GM19099 (cell line): Measurements from ENCODE around the gene STX1A.
A peak's percentile ranks its signal among the peaks of the same experiment; 100 is the strongest.

Source experiments
- POLR2A ChIP-seq: IDR thresholded peaks from 3 replicates; pipeline ENCODE4 v1.6.1; 2011; ENCODE audit warnings: low read depth; ENCODE audit not compliant: insufficient read length; ENCODE audit errors: extremely low read depth

The STX1A gene

GRCh38 chr7:73683056-73683787, 36.2 kb downstream of the STX1A start, which contains the start of the genes BUD23 and DNAJC30:
BUD23 (plus strand) TSS chr7:73683597; CDS start chr7:73683626, 29 bp downstream.
DNAJC30 (minus strand) TSS chr7:73683453; CDS start chr7:73683423, 30 bp downstream.
- peak; percentile 93 for TF ChIP-seq POLR2A

GRCh38 chr7:73682745-73683055, 36.8 kb downstream of the STX1A start:
- TF ChIP-seq POLR2A = no peak

DNA sequence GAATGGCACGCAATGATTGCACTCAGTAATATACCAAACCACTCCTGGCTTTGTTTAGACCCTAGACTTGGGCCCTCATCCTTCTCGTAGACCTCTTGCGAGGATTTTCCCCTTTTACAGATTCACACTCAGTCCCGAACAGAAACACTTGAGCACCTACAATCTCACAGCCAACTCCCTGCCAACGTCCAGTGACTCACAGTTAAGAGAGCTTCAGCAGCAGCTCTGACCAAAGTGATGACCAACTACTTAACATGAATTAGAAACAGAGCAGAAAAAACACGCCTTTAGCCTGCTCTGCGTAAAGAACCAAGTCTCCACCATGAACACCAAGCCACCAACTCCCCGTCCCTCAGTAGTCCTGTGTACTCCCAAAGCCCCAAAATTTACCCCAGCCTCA, 38.4 kb downstream of the STX1A start:
- no peak for TF ChIP-seq POLR2A

GRCh38 chr7:73680501-73680900, 39.0 kb downstream of the STX1A start:
- no peak for TF ChIP-seq POLR2A

DNA sequence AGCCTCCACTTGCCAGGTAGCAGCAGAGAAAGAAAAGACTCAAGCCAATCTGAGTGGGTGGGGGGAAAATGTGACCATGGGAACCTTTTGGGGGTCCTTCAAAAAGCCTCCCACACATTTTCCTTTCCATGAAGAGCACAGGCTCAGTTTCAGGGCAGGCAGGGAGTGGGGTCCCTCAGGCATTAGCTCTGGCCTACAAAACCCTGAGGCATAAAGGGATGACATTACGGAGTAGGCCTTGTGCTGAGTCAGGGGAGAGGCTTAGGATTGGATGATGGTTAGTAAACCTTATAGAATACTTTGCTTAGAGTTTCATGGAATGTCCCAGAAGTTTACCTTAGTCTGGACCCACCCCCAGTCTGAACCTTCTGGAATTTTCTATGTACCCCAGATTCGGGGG, 39.8 kb downstream of the STX1A start:
- TF ChIP-seq POLR2A = no peak

DNA sequence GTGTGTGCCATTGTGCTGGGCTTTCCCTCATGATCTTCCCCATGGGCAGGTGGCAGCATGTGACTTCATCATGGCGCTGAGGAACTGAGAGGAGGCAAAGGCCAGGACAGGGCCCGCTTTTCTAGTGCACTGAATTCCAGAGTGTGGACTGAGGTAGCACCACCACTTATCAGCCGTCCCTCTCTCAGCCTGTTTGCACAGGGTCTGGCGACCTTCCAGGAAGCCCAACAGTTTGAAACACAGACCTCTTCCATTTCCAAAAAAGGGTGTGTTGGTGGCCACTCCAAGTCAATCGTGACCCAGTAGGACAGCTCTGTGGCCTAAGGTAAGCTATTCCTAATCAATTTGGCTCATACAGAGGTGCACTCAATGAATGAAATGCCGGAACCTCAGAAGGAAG, 40.6 kb downstream of the STX1A start:
- no peak for TF ChIP-seq POLR2A

DNA sequence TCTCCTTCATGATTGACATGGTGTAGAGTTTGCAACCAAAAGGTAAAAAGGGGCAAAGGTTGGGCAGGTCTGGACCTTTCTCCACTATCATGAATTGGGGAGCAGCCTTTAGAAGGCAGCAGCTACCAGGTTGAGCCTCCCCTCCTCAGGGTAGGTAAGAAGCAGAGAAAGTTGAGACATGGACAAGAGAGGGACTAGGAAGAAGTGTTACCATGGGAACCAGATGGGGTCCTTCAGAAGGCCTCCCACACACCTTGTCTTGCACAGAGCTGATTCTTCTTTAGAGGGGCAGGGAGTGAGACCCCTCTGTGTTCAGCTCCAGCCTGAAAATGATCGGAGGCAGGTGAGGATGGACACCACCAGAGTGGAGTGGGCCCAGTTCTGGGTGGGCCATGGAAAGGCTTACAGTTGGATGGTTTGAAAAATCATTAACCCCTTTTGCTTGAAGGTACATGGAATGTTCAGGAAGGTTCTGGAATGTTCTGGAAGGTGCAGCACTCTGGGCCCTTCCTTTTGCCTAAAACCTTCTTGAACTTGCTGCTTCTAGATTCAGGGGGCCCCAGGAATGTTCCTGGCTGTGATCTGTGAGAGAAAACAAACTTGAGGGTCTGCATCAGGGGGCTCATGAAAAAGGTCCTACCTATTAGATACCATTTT, 44.9 kb downstream of the STX1A start:
- no peak for TF ChIP-seq POLR2A

DNA sequence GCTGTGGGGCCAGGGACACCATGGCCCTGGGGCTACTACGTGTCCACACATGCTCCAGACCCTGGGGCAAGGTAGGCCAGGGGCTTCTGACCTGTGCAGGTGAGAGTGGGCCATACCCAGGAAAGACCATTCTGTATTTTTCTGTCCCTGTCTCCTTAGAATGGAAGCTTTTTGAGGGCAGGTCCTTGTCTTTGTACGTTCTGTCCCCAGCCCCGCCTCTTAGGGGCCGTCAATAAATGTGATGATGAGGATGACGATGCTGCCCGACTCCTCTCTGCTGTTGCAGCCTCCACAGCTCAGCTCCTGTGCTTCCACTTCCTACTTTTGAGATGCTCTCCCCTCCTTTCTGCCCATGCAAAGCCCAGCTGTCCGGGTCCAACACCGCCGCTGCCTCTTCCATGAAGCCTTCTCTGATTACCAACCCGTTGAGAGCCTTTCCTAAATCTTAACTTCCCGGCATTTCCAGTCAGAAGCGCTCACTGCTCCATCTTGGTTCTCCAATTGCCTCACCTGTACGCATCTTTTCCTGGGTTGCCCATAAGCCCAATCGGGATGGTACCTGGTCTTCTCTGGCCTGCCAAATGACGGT, 47.5 kb downstream of the STX1A start:
- no peak for TF ChIP-seq POLR2A

- no peak for TF ChIP-seq POLR2A
Measured at GRCh38 chr7:73671322-73671661, 48.2 kb downstream of the STX1A start.

DNA sequence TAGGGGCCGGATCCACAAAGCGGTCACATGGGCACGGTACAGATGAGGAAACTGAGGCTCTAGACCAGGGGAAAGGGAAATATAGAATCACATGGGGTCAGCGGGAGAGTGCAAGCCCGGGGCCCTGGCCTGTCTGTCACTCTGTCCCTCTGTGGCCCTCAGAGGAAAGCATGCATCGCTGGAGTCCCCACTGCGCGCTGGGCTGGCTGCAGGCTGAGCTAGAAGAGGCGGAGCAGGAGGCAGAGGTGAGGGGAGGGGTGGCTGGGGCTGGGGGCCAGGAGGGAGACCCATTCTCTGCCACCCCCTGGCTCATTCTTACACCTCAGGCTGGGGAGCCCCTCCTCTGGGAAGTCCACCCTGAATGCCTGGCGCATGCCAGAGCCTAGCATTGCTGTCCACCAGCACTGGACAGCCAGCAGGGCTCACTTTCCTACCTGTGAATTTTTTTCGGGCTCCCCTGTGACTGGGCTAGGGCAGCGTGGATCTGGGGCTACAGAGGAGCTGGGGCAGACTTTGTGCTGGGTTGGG, 49.5 kb downstream of the STX1A start:
- TF ChIP-seq POLR2A = no peak

- TF ChIP-seq POLR2A = no peak
Measured at GRCh38 chr7:73669288-73669701, 50.2 kb downstream of the STX1A start.

GRCh38 chr7:73668886-73669230, 50.6 kb downstream of the STX1A start:
- TF ChIP-seq POLR2A = no peak

DNA sequence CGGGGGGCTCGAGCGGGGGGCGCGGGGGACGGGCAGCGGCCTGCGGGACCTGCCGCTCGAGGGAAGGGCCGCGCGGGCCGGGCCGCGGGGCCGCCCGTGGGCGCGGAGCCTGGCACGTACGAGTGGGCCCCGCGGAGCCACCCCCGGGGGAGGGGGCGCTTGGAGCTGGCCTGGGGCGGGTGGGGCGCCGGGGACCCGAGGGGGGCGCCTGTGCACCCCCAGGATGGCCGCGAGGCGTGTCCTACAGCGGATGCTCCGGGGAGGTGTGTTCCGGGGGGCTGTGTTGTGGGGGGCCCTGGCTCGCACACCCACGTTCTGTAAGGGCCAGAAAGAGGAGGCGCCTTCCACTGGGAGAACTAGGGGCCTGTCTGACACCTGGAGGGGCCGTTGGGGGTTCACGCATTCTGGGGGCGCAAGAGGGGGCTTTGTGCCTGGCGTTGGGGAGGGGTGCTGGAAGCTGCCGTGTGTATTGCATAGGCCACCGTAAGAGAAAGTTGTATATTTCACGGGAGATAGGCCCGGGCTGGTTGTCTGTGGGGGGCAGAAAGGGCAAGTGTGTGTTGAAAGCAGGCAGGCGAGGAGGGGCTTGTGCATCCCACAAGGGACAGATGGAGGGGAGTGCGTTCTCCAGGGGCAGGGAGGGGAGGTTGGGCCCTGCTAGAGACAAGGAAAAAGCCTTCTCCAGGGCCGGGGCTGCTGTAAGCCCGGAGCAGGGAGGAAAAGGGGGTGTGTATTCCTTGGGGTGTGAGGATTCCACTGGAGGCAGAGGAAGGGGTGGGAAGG, 51.2 kb downstream of the STX1A start:
- TF ChIP-seq POLR2A = no peak

DNA sequence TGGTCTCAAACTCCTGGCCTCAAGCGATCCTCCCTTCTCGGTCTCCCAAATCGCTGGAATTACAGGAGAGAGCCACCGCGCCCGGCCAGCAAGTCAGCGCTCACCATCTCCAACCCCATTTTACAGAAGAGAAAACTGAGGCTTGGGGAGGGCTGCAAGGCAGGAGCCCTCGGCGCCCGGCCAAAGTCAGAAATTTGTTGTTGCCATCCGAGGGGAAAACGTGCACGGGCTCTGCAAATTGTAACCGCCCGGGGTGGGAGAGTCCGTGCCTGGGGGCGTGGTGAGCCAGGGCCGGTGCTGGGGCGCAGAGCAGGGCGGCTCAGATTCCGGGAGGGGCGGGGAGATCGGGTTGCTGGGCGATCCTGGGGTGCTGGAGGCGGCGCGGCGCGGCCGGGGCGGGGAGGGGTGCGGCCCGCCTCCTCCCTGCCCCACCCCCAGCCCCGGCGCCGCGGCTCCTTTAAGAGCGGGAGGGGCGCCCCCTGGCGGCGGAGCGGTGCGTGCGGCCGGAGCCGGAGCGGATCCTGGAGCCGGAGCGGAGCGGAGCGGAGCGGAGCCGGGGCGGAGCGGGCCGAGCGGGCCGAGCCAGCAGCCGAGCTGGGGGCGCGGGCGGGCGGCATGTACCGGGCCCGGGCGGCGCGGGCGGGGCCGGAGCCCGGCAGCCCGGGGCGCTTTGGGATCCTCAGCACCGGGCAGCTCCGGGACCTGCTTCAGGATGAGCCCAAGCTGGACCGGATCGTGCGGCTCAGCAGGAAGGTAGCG, 51.9 kb downstream of the STX1A start, which contains the start of gene VPS37D:
Gene VPS37D, plus strand, starts transcription at position 488 of the 759 bp plus-strand sequence. Its CDS starts 128 bp downstream, at position 616.
- TF ChIP-seq POLR2A = no peak

GRCh38 chr7:73663033-73663432, 56.4 kb downstream of the STX1A start:
- no peak for TF ChIP-seq POLR2A

GRCh38 chr7:73659983-73660382, 59.5 kb downstream of the STX1A start:
- TF ChIP-seq POLR2A = no peak
